GM23338 (cell line): Measurements from ENCODE around the gene SNX17.

ENCODE experiments used
- CTCF ChIP-seq, 2 experiments: fragments of 200-600 bp in 1 of 2; sonication (generic) in 1 of 2; conservative IDR thresholded peaks; 2 replicates each; pipeline versions ENCODE4 v1.5.1 to v1.6.1; 2016 to 2017; ENCODE audit warnings: antibody characterized with exemption in 2 of 2, low read depth in 2 of 2, mild to moderate bottlenecking in 2 of 2, moderate library complexity in 1 of 2
- ETS1 ChIP-seq: IDR thresholded peaks from 2 replicates; pipeline ENCODE4 v1.6.1; 2016; ENCODE audit warnings: antibody characterized with exemption
- EZH2 ChIP-seq: fragments of 200-600 bp; sonication (generic); IDR thresholded peaks from one replicate; pipeline ENCODE4 v1.8.0; 2017; ENCODE audit warnings: antibody characterized with exemption, mild to moderate bottlenecking, low read depth; ENCODE audit not compliant: unreplicated experiment
- EZH2phosphoT487 ChIP-seq: fragments of 200-600 bp; sonication (generic); IDR thresholded peaks from one replicate; pipeline ENCODE4 v1.8.1; 2018; ENCODE audit warnings: antibody characterized with exemption; ENCODE audit not compliant: unreplicated experiment
- POLR2AphosphoS5 ChIP-seq: IDR thresholded peaks from 2 replicates; pipeline ENCODE4 v1.6.1; 2016; ENCODE audit warnings: antibody characterized with exemption, low read depth
- REST ChIP-seq: IDR thresholded peaks from one replicate; pipeline ENCODE4 v1.6.1; 2018; ENCODE audit warnings: antibody characterized with exemption; ENCODE audit not compliant: unreplicated experiment
- STAT1 ChIP-seq: IDR thresholded peaks from one replicate; pipeline ENCODE4 v1.6.1; 2016; ENCODE audit warnings: antibody characterized with exemption; ENCODE audit not compliant: unreplicated experiment
- ZNF114 ChIP-seq: fragments of 250-450 bp; sonication (Bioruptor Pico); IDR thresholded peaks from 2 replicates; pipeline ENCODE4 v1.5.0; 2020; ENCODE audit warnings: mild to moderate bottlenecking, moderate library complexity
- ZNF331 ChIP-seq: fragments of 250-450 bp; sonication (Bioruptor Pico); IDR thresholded peaks from 2 replicates; pipeline ENCODE4 v1.5.0; 2020; ENCODE audit warnings: low read depth, mild to moderate bottlenecking, moderate library complexity

GRCh38 chr2:27420996-27421395 lies 50.6 kb downstream of the SNX17 start:
- no peak for TF ChIP-seq EZH2phosphoT487
- no peak for TF ChIP-seq CTCF (conservative IDR thresholded peaks at IDR 0.05; ENCODE audit: low read depth in 2 of 2)
- TF ChIP-seq EZH2, result no peak
- TF ChIP-seq POLR2AphosphoS5, result no peak
- TF ChIP-seq ZNF114 (CRISPR knock-in tag), result no peak
- TF ChIP-seq STAT1, result no peak
- no peak for TF ChIP-seq REST
- TF ChIP-seq ETS1, result no peak
- no peak for TF ChIP-seq ZNF331 (CRISPR knock-in tag)
